ENCODE data around the gene SIRPA. TPM values are rescaled to one million over a fixed set of nuclear protein-coding genes. Genes with fewer than 3 reads are reported as not detected.

Gene SIRPA
- total RNA-seq, 1 donor from 2014 or later, result 13.0 TPM

GRCh38 chr20:1867495-1868260 is 27.5 kb upstream of the SIRPA start:
- TF ChIP-seq, protein P1, sequence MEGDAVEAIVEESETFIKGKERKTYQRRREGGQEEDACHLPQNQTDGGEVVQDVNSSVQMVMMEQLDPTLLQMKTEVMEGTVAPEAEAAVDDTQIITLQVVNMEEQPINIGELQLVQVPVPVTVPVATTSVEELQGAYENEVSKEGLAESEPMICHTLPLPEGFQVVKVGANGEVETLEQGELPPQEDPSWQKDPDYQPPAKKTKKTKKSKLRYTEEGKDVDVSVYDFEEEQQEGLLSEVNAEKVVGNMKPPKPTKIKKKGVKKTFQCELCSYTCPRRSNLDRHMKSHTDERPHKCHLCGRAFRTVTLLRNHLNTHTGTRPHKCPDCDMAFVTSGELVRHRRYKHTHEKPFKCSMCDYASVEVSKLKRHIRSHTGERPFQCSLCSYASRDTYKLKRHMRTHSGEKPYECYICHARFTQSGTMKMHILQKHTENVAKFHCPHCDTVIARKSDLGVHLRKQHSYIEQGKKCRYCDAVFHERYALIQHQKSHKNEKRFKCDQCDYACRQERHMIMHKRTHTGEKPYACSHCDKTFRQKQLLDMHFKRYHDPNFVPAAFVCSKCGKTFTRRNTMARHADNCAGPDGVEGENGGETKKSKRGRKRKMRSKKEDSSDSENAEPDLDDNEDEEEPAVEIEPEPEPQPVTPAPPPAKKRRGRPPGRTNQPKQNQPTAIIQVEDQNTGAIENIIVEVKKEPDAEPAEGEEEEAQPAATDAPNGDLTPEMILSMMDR (IDR thresholded peaks at IDR 0.05), result no peak
- peaks cover 34% of the 10 kb centered on the region for H3K27me3 Mint-ChIP-seq (ENCODE audit: unreplicated experiment)
- H3K4me1 Mint-ChIP-seq (ENCODE audit: unreplicated experiment), result no peaks in the 10 kb centered on the region
- H3K27ac Mint-ChIP-seq (ENCODE audit: unreplicated experiment), result no peak overlapping the region
- no peak overlapping the region for H3K4me3 Mint-ChIP-seq (ENCODE audit: unreplicated experiment)
- DNase-seq (ENCODE audit: extremely low spot score, unreplicated experiment), result no peak
- no peaks in the 10 kb centered on the region for H3K36me3 Mint-ChIP-seq (ENCODE audit: unreplicated experiment)
- H3K9me3 Mint-ChIP-seq (ENCODE audit: unreplicated experiment), result no peaks in the 10 kb centered on the region

GRCh38 chr20:1868856-1869255 is 26.4 kb upstream of the SIRPA start:
- H3K27me3 Mint-ChIP-seq (ENCODE audit: unreplicated experiment), result peaks cover 28% of the 10 kb centered on the region
- TF ChIP-seq, protein P1 (IDR thresholded peaks at IDR 0.05), result no peak
- DNase-seq (ENCODE audit: extremely low spot score, unreplicated experiment), result no peak
- no peaks in the 10 kb centered on the region for H3K36me3 Mint-ChIP-seq (ENCODE audit: unreplicated experiment)
- H3K27ac Mint-ChIP-seq (ENCODE audit: unreplicated experiment), result no peak overlapping the region
- no peaks in the 10 kb centered on the region for H3K9me3 Mint-ChIP-seq (ENCODE audit: unreplicated experiment)
- H3K4me1 Mint-ChIP-seq (ENCODE audit: unreplicated experiment), result no peaks in the 10 kb centered on the region
- no peak overlapping the region for H3K4me3 Mint-ChIP-seq (ENCODE audit: unreplicated experiment)

GRCh38 chr20:1870323-1870722 is 24.9 kb upstream of the SIRPA start:
- H3K4me1 Mint-ChIP-seq (ENCODE audit: unreplicated experiment), result no peaks in the 10 kb centered on the region
- no peaks in the 10 kb centered on the region for H3K9me3 Mint-ChIP-seq (ENCODE audit: unreplicated experiment)
- peaks cover 27% of the 10 kb centered on the region for H3K27me3 Mint-ChIP-seq (ENCODE audit: unreplicated experiment)
- no peak overlapping the region for H3K27ac Mint-ChIP-seq (ENCODE audit: unreplicated experiment)
- H3K36me3 Mint-ChIP-seq (ENCODE audit: unreplicated experiment), result no peaks in the 10 kb centered on the region
- DNase-seq (ENCODE audit: extremely low spot score, unreplicated experiment), result no peak
- H3K4me3 Mint-ChIP-seq (ENCODE audit: unreplicated experiment), result no peak overlapping the region
- TF ChIP-seq, protein P1 (IDR thresholded peaks at IDR 0.05), result no peak

GRCh38 chr20:1870792-1871550 is 24.2 kb upstream of the SIRPA start:
- Mint-ChIP-seq H3K27me3 (ENCODE audit: unreplicated experiment) (peaks cover 22% of the 10 kb centered on the region), H3K4me1 (ENCODE audit: unreplicated experiment) (no peaks in the 10 kb centered on the region), H3K27ac (ENCODE audit: unreplicated experiment) (no peak overlapping the region), H3K9me3 (ENCODE audit: unreplicated experiment) (no peaks in the 10 kb centered on the region), H3K4me3 (ENCODE audit: unreplicated experiment) (no peak overlapping the region), H3K36me3 (ENCODE audit: unreplicated experiment) (no peaks in the 10 kb centered on the region)
- TF ChIP-seq, protein P1 (IDR thresholded peaks at IDR 0.05), result no peak
- no peak for DNase-seq (ENCODE audit: extremely low spot score, unreplicated experiment)

- H3K27ac Mint-ChIP-seq (ENCODE audit: unreplicated experiment), result no peak overlapping the region
- no peak for DNase-seq (ENCODE audit: extremely low spot score, unreplicated experiment)
- TF ChIP-seq, protein P1 (IDR thresholded peaks at IDR 0.05), result no peak
- H3K27me3 Mint-ChIP-seq (ENCODE audit: unreplicated experiment), result peaks cover 14% of the 10 kb centered on the region
- no peaks in the 10 kb centered on the region for H3K9me3 Mint-ChIP-seq (ENCODE audit: unreplicated experiment)
- no peak overlapping the region for H3K4me3 Mint-ChIP-seq (ENCODE audit: unreplicated experiment)
- no peaks in the 10 kb centered on the region for H3K4me1 Mint-ChIP-seq (ENCODE audit: unreplicated experiment)
- no peaks in the 10 kb centered on the region for H3K36me3 Mint-ChIP-seq (ENCODE audit: unreplicated experiment)
Observed at GRCh38 chr20:1871807-1872458, 23.3 kb upstream of the SIRPA start.
